Esophagus squamous epithelium (tissue), 5 donors: Measurements from ENCODE around the gene EAF1. TPM values are rescaled to one million over a fixed set of nuclear protein-coding genes. Genes with fewer than 3 reads are reported as not detected.
"Not testable (repeated sequence)": the region's sequence is repeated elsewhere in the genome, so short reads cannot be mapped to it uniquely, and the experiment has no call there.

Source experiments
- DNase-seq: peaks from one replicate; lab custom pipeline; 2025; lab: John Stamatoyannopoulos, UW
- H3K27ac ChIP-seq, 4 donors: fragments of 200-600 bp; sonication (generic); one replicate each; pipeline ENCODE4 v1.5.1; 2016 to 2019; ENCODE audit warnings: mild to moderate bottlenecking in 1 of 4
- H3K27me3 ChIP-seq, 4 donors: fragments of 200-600 bp; sonication (generic); 1 replicate in 3 of 4; 2 replicates in 1 of 4; pipeline versions ENCODE4 v1.5.1 to v1.6.0; 2017 to 2021; ENCODE audit warnings: antibody characterized with exemption in 1 of 4
- H3K36me3 ChIP-seq, 3 donors: fragments of 200-600 bp; sonication (generic); one replicate each; pipeline ENCODE4 v1.5.1; 2016 to 2019
- H3K4me1 ChIP-seq, 3 donors: fragments of 200-600 bp; sonication (generic); one replicate each; pipeline ENCODE4 v1.5.1; 2017 to 2019
- H3K4me3 ChIP-seq, 4 donors: fragments of 200-600 bp; sonication (generic); 1 replicate in 3 of 4; 2 replicates in 1 of 4; pipeline ENCODE4 v1.5.1; 2016 to 2019; ENCODE audit warnings: mild to moderate bottlenecking in 2 of 4, moderate library complexity in 1 of 4
- H3K9me3 ChIP-seq, 3 donors: fragments of 200-600 bp; sonication (generic); one replicate each; pipeline ENCODE4 v1.5.1; 2016 to 2019
- POLR2A ChIP-seq, 4 donors: fragments of 450-650 bp; IDR thresholded peaks; one replicate each; pipeline ENCODE4 v1.6.1; 2017; ENCODE audit warnings: antibody characterized with exemption in 4 of 4, mild to moderate bottlenecking in 4 of 4, moderate library complexity in 3 of 4
- WGBS, 2 donors: methylation state at CpG; one replicate each; pipeline ENCODE4 v1.1.5; 2018; 5-methylcytosine and 5-hydroxymethylcytosine counted together
- intact Hi-C: fragments of 100-400 bp; cut with DNase I; formaldehyde crosslinking; loops from one replicate; pipeline ENCODE4 v1.15.0; 2022
- total RNA-seq, 4 donors: library from RNA; depleted of rRNA; stranded (reverse); fragments of >200 nt; gene quantifications; one replicate each; pipeline ENCODE4 v1.1.0, GENCODE V29; 2016
- TF ChIP-seq, protein P1 (sequence below), 6 experiments: fragments of 450-650 bp in 4 of 6; fragments of 200-600 bp in 2 of 6; sonication (generic) in 2 of 6; IDR thresholded peaks; one replicate each; pipeline ENCODE4 v1.5.1; 2016 to 2019; ENCODE audit warnings: antibody characterized with exemption in 6 of 6, mild to moderate bottlenecking in 4 of 6, moderate library complexity in 4 of 6
- donor health status: DM: yes; HTN: yes; CAD: no.

EAF1 gene
- total RNA-seq, 4 donors from 2014 or later: 15.8 to 23.5 (median 21.0) TPM

DNA sequence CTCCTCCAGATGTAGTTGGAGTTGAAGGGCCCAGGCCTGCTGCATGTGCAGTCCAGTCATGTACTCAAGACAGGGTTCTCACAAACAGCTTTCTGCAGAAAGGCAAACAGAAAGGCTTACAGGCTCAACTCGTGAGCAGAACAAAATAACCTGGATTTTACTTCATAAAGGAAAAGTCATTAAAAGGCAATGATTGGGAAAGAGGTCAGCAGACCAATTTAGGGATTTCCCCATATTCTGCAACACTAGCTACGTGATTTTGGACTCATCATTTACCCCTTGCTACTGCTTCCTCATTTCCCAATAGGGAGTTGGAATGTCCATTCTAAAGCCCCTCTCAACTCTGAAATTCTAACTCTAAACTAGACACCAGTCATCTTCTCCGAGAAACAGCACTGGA is 18.2 kb upstream of the EAF1 start:
- intact Hi-C loops: no loop called here
- peaks cover 0 to 57% (median 10%) of the 10 kb centered on the region in 3 donors for H3K36me3 ChIP-seq
- H3K27ac ChIP-seq: no peak overlapping the region
- no peaks in the 10 kb centered on the region for H3K9me3 ChIP-seq
- 57 to 70% methylated on average over 3 of the region's 3 CpGs for WGBS, 2 donors
- no peaks in the 10 kb centered on the region for H3K4me1 ChIP-seq
- no peak overlapping the region for H3K4me3 ChIP-seq
- no peak for DNase-seq
- TF ChIP-seq, protein P1, sequence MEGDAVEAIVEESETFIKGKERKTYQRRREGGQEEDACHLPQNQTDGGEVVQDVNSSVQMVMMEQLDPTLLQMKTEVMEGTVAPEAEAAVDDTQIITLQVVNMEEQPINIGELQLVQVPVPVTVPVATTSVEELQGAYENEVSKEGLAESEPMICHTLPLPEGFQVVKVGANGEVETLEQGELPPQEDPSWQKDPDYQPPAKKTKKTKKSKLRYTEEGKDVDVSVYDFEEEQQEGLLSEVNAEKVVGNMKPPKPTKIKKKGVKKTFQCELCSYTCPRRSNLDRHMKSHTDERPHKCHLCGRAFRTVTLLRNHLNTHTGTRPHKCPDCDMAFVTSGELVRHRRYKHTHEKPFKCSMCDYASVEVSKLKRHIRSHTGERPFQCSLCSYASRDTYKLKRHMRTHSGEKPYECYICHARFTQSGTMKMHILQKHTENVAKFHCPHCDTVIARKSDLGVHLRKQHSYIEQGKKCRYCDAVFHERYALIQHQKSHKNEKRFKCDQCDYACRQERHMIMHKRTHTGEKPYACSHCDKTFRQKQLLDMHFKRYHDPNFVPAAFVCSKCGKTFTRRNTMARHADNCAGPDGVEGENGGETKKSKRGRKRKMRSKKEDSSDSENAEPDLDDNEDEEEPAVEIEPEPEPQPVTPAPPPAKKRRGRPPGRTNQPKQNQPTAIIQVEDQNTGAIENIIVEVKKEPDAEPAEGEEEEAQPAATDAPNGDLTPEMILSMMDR (IDR thresholded peaks at IDR 0.05): no peak
- TF ChIP-seq POLR2A (IDR thresholded peaks at IDR 0.05): no peak
- H3K27me3 ChIP-seq: no peaks in the 10 kb centered on the region

DNA sequence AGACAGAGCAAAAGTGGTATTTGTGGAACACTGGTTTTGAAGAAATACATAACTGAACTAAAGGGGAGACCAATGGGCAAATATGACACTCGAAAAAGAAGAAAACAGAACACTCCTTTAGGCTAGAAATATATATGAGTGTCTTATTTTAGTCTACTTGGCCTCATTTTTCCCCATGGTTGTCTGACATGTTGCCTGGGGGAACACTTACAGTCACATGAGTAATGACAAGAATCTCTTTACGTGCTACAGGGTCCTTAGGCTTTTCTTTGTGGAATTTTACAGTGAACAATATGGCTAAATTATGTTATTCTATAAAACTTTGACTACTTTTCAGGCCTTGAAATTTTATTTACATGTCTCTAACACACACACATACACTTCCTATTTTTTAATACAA is 17.6 kb upstream of the EAF1 start:
- Histone ChIP-seq H3K4me1 (no peaks in the 10 kb centered on the region), H3K27ac (no peak overlapping the region), H3K36me3 (peaks cover 0 to 62% (median 13%) of the 10 kb centered on the region in 3 donors), H3K9me3 (no peaks in the 10 kb centered on the region), H3K4me3 (no peak overlapping the region), H3K27me3 (no peaks in the 10 kb centered on the region)
- WGBS, 2 donors: 93 to 100% methylated on average over 2 of the region's 2 CpGs
- DNase-seq: no peak
- TF ChIP-seq, protein P1 (IDR thresholded peaks at IDR 0.05): no peak
- no peak for TF ChIP-seq POLR2A (IDR thresholded peaks at IDR 0.05)
- intact Hi-C loops: no loop called here

DNA sequence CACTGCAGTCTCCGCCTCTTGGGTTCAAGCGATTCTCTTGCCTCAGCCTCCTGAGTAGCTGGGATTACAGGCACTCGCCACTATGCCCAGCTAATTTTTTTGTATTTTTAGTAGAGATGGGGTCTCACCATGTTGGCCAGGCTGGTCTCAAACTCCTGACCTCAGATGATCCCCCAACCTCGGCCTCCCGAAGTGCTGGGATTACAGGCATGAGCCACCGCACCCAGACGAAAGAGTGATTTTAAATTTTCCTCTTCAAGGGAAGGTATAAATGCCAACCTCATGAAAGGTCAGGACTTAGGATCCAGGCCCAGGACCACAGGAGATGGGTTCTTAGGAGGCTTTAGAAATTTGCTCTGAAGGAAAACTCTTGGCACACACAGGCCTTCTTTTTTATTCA is 16.4 kb upstream of the EAF1 start:
- H3K36me3 ChIP-seq: peaks cover 0 to 74% (median 13%) of the 10 kb centered on the region in 3 donors
- H3K4me3 ChIP-seq, DNase-seq, intact Hi-C loops, H3K4me1 ChIP-seq, H3K9me3 ChIP-seq, H3K27ac ChIP-seq, H3K27me3 ChIP-seq: not testable (repeated sequence)
- 93 to 97% methylated on average over 5 to 6 of the region's 7 CpGs for WGBS, 2 donors

DNA sequence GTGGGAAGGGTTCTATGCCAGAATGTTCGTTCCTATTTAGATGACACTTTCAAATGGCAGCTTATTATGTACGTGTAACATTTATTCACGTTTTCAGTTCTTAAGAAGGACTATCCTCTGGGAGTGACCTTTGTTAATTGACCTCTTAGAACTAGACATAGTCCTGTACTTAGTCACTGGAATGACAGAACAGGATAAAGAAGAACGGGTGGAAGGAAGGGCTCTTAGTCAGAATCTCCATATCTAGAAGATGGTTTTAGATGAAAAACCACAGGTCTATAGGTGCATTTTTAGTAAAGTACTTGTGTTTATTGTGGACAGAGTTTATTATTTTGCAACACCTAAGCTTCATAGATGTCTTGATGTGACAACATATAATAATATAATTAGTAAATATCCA is 6.5 kb upstream of the EAF1 start:
- H3K4me3 ChIP-seq: no peak overlapping the region
- no peak for DNase-seq
- H3K36me3 ChIP-seq: peaks cover 0 to 91% (median 6%) of the 10 kb centered on the region in 3 donors
- WGBS, 2 donors: 72 to 82% methylated on average over 4 of the region's 4 CpGs
- intact Hi-C loops: loop anchor here (10.0 kb wide), 1 partner anchor 144 kb away; no protein-coding TSS in a partner anchor
- H3K9me3 ChIP-seq: no peaks in the 10 kb centered on the region
- H3K27me3 ChIP-seq: no peaks in the 10 kb centered on the region
- H3K27ac ChIP-seq: no peak overlapping the region
- TF ChIP-seq, protein P1 (IDR thresholded peaks at IDR 0.05): no peak
- no peak for TF ChIP-seq POLR2A (IDR thresholded peaks at IDR 0.05)
- H3K4me1 ChIP-seq: peaks cover 0 to 13% (median 3%) of the 10 kb centered on the region in 3 donors

DNA sequence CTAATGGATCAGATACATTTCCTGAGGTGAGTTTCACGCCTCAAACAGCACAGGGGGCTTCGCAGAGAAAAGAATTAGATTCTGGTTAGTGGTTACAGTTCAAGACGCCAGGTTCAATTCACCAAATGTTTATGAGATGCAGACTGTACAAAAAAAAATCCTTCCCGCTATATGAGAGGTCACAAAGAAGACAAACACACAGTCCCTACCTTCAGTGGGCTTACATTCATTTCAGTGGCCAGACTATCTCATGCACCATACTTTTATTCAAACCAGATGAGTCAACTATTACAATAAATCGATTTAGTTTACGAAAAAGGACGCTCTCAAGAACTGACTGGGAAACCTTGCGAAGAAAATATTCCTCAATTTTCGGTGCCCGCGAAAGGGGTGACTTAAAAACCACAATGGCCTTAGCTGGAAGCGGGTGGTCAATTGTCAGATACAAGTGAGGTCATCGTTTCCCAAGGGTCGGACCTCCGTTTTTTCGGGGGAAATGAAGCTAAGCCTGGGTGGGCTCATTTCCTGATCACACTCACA is 749 bp upstream of the EAF1 start:
- WGBS, 2 donors: 52 to 63% methylated on average over 13 to 16 of the region's 16 CpGs
- peak overlapping the region; percentile 76 to 92 (median 89) for H3K27ac ChIP-seq
- peak overlapping the region; percentile 71 to 97 (median 88) for H3K4me3 ChIP-seq
- intact Hi-C loops: loop anchor here (10.0 kb wide), 1 partner anchor 138 kb away; no protein-coding TSS in a partner anchor
- H3K27me3 ChIP-seq: no peaks in the 10 kb centered on the region
- H3K4me1 ChIP-seq: peaks cover 4 to 63% (median 20%) of the 10 kb centered on the region in 3 donors
- TF ChIP-seq, protein P1 (IDR thresholded peaks at IDR 0.05): no peak
- TF ChIP-seq POLR2A (IDR thresholded peaks at IDR 0.05): no peak
- peaks cover 0 to 51% (median 6%) of the 10 kb centered on the region in 3 donors for H3K36me3 ChIP-seq
- DNase-seq: no peak
- no peaks in the 10 kb centered on the region for H3K9me3 ChIP-seq
